22Rv1 (cell line): ENCODE measurements around the gene ALDH5A1.

Experiments used
- H3K27ac ChIP-seq: fragments of 450-650 bp; 2 replicates; pipeline ENCODE4 v1.5.1; 2017
- CTCF ChIP-seq: fragments of 450-650 bp; IDR thresholded peaks from 2 replicates; pipeline ENCODE4 v1.5.1; 2017; ENCODE audit warnings: mild to moderate bottlenecking
- ZFX ChIP-seq: fragments of 450-650 bp; IDR thresholded peaks from 2 replicates; pipeline ENCODE4 v1.6.1; 2017; ENCODE audit warnings: antibody characterized with exemption, borderline replicate concordance

Gene ALDH5A1

DNA sequence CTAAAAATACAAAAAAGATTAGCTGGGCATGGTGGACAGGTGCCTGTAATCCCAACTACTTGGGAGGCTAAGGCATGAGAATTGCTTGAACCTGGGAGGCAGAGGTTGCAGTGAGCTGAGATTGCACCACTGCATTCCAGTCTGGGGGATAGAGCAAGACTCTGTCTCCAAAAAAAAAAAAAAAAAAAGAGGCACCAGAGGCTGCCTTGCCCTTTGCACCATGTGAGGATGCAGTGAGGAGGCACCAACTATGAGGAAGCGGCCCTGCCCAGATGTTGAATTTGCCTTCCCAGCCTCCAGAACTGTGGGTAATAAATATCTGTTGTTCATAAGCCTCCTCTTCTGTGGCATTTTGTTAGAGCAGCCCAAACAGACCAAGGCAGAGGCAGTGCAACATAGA lies 54.4 kb downstream of the ALDH5A1 start:
- TF ChIP-seq CTCF (no peak), ZFX (no peak)
- no peak overlapping the region for H3K27ac ChIP-seq

GRCh38 chr6:24549674-24550353 lies 55.0 kb downstream of the ALDH5A1 start:
- no peak for TF ChIP-seq ZFX
- no peak for TF ChIP-seq CTCF
- H3K27ac ChIP-seq = no peak overlapping the region

DNA sequence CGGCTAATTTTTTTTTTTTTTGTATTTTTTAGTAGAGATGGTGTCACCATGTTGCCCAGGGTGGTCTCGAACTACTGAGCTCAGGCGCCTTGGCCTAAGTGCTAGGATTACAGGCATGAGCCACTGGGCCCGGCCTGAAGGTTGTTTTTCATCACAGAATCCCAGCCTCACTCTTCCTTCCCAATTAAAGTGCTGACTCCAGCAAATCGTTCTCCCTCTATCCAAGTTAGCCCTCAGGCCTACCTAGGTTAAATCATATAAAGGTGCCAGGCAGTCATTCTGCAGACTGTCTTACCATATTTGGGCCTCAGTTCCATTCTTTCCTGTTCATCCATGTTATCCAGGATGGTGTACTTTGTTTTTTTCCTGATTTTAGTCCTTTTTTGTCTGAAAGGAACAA lies 56.4 kb downstream of the ALDH5A1 start:
- TF ChIP-seq CTCF (no peak), ZFX (no peak)
- H3K27ac ChIP-seq = no peak overlapping the region

DNA sequence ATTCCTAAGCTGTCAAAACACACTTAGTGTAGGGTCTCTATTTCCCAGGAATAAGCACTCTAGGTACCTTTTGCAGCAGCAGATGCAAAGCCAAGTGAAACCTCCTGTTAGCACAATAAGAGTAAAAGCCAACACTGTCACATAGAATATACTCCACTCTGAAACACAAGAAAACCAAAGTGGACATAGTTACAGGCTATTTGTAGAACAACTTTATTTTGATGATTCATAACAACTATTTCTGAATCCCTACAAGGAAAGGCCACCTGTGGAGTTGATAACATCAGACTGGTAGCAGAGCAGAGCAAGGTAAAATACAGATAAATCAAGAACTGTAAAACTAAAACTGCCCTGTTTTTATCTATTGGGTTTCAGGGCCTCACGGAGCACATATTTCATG lies 59.7 kb downstream of the ALDH5A1 start:
- no peak overlapping the region for H3K27ac ChIP-seq
- TF ChIP-seq CTCF (no peak), ZFX (no peak)

DNA sequence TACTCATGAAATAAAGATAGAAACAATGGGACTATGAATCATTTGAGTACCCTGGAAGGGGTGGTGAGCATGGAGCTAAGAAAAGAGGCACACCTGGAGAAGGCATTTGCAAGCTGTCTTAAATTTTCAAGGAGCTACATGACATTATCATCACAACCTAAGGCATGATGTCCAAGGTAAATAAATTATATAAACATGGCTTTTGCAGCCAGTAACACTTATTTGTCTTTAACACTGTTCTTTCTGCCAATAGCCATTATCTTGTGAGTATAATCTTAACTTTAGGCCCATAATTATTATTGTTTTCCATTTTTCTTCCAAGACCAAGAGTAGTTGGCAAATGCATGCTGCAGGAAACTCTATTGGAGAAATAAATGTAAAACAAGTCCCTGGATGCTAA lies 63.7 kb downstream of the ALDH5A1 start:
- H3K27ac ChIP-seq = no peak overlapping the region
- TF ChIP-seq CTCF (no peak), ZFX (no peak)

- TF ChIP-seq CTCF (no peak), ZFX (no peak)
- no peak overlapping the region for H3K27ac ChIP-seq
Observed at GRCh38 chr6:24564081-24564480, 69.3 kb downstream of the ALDH5A1 start.

- no peak for TF ChIP-seq CTCF
- no peak for TF ChIP-seq ZFX
- no peak overlapping the region for H3K27ac ChIP-seq
Observed at GRCh38 chr6:24565196-24565595, 70.4 kb downstream of the ALDH5A1 start.
